Measurements from ENCODE around the gene SYT7. TPM values are rescaled to one million over a fixed set of nuclear protein-coding genes. Genes with fewer than 3 reads are reported as not detected.

SYT7 gene
- polyA plus RNA-seq, 2 of the 4 experiments (the other 2 are of a cell fraction), result 0.37 to 1.0 TPM

GRCh38 chr11:61613870-61614269, 33.0 kb upstream of the SYT7 start:
- Histone ChIP-seq H3K27ac (no peak overlapping the region), H3K4me2 (no peak overlapping the region), H3K9me3 (no peaks in the 10 kb centered on the region), H3K4me3 (no peak overlapping the region), H3K4me1 (no peaks in the 10 kb centered on the region)
- CTCF ChIA-PET, result interaction anchor here (1.0 to 2.3 kb wide), 5 partner anchors 9 to 136 kb away, joined by 3 to 9 read pairs (median 3); no protein-coding TSS in a partner anchor
- no peak for DNase-seq (ENCODE audit: low read depth in 1 of 2, low spot score in 1 of 2)
- TF ChIP-seq NFE2L2 (conservative IDR thresholded peaks at IDR 0.05; ENCODE audit: low read length) (no peak), REST (IDR thresholded peaks at IDR 0.05) (no peak), HOXA7 (CRISPR knock-in tag; IDR thresholded peaks at IDR 0.05) (no peak), EHF (CRISPR knock-in tag; IDR thresholded peaks at IDR 0.05) (no peak)
- TF ChIP-seq, protein P1, sequence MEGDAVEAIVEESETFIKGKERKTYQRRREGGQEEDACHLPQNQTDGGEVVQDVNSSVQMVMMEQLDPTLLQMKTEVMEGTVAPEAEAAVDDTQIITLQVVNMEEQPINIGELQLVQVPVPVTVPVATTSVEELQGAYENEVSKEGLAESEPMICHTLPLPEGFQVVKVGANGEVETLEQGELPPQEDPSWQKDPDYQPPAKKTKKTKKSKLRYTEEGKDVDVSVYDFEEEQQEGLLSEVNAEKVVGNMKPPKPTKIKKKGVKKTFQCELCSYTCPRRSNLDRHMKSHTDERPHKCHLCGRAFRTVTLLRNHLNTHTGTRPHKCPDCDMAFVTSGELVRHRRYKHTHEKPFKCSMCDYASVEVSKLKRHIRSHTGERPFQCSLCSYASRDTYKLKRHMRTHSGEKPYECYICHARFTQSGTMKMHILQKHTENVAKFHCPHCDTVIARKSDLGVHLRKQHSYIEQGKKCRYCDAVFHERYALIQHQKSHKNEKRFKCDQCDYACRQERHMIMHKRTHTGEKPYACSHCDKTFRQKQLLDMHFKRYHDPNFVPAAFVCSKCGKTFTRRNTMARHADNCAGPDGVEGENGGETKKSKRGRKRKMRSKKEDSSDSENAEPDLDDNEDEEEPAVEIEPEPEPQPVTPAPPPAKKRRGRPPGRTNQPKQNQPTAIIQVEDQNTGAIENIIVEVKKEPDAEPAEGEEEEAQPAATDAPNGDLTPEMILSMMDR (IDR thresholded peaks at IDR 0.05), result no peak
- ATAC-seq, result no peak
- POLR2A ChIA-PET, result no interaction called here
- WGBS (ENCODE audit: missing lambda C conversion rate), result 78% methylated on average over 4 of the region's 10 CpGs
- FAIRE-seq, result no peak

DNA sequence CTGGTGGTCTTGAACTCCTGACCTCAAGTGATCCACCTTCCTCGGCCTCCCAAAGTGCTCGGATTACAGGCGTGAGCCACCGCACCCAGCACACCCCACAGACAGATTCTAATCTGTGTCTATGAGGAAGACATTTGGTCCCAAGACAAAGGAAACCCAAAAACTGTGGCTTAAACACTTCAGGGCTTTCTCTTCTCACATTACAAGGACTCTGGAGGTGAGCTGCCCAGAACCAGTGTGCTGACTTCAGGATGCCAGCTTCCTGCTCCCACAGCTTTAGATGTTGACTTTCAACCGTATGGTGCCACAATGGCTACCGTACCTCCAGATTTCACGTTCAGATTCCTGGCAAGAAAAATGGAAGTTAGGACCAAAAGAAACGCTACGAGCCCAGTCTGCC, 32.2 kb upstream of the SYT7 start:
- H3K27ac ChIP-seq, result no peak overlapping the region
- H3K4me1 ChIP-seq, result no peaks in the 10 kb centered on the region
- ChIA-PET CTCF (interaction anchor here (1.0 to 2.3 kb wide), 4 partner anchors 16 to 136 kb away, joined by 3 to 9 read pairs (median 6); no protein-coding TSS in a partner anchor), POLR2A (no interaction called here)
- no peaks in the 10 kb centered on the region for H3K9me3 ChIP-seq
- H3K4me3 ChIP-seq, result no peak overlapping the region
- FAIRE-seq (no peak), ATAC-seq (no peak), DNase-seq (ENCODE audit: low read depth in 1 of 2, low spot score in 1 of 2) (no peak)
- no peak overlapping the region for H3K4me2 ChIP-seq
- TF ChIP-seq RFX5 (IDR thresholded peaks at IDR 0.05), result no peak
- TF ChIP-seq ATOH8 (CRISPR knock-in tag; IDR thresholded peaks at IDR 0.05; ENCODE audit: low read depth), result no peak
- no peak for TF ChIP-seq HOXB5 (CRISPR knock-in tag; IDR thresholded peaks at IDR 0.05)
- TF ChIP-seq ZNF302 (CRISPR knock-in tag; IDR thresholded peaks at IDR 0.05), result no peak
- no peak for TF ChIP-seq MYC (IDR thresholded peaks at IDR 0.05; ENCODE audit: borderline replicate concordance, low read length)
- TF ChIP-seq ESRRA (IDR thresholded peaks at IDR 0.05; ENCODE audit: borderline replicate concordance, low read length), result no peak
- no peak for TF ChIP-seq EP300 (IDR thresholded peaks at IDR 0.05)
- no peak for TF ChIP-seq NFE2L2 (conservative IDR thresholded peaks at IDR 0.05; ENCODE audit: low read length)
- TF ChIP-seq SREBF2 (IDR thresholded peaks at IDR 0.05), result no peak
- no peak for TF ChIP-seq NR3C1 (IDR thresholded peaks at IDR 0.05)
- TF ChIP-seq JUNB (IDR thresholded peaks at IDR 0.05), result no peak
- WGBS (ENCODE audit: missing lambda C conversion rate), result 68% methylated on average over 9 of the region's 9 CpGs

GRCh38 chr11:61611309-61611708, 30.4 kb upstream of the SYT7 start:
- Histone ChIP-seq H3K4me2 (no peak overlapping the region), H3K4me3 (no peak overlapping the region), H3K9me3 (no peaks in the 10 kb centered on the region), H3K4me1 (no peaks in the 10 kb centered on the region), H3K27ac (no peak overlapping the region)
- ChIA-PET CTCF (interaction anchor here (1.1 to 4.5 kb wide), 2 partner anchors 17 to 30 kb away, joined by 4 to 18 read pairs; no protein-coding TSS in a partner anchor), POLR2A (no interaction called here)
- no peak for ATAC-seq
- no peak for DNase-seq (ENCODE audit: low read depth in 1 of 2, low spot score in 1 of 2)
- WGBS (ENCODE audit: missing lambda C conversion rate), result 83% methylated on average over 7 of the region's 8 CpGs
- FAIRE-seq, result no peak
- TF ChIP-seq CEBPB (IDR thresholded peaks at IDR 0.05) (no peak), HES2 (IDR thresholded peaks at IDR 0.05) (no peak), NR3C1 (IDR thresholded peaks at IDR 0.05) (no peak), FOSL2 (IDR thresholded peaks at IDR 0.05) (no peak), FOSL2 (CRISPR knock-in tag; IDR thresholded peaks at IDR 0.05) (no peak), CHD2 (IDR thresholded peaks at IDR 0.05; ENCODE audit: low read length, partially characterized antibody) (no peak), PBX3 (IDR thresholded peaks at IDR 0.05) (no peak), CBX8 (IDR thresholded peaks at IDR 0.05) (no peak), MYC (IDR thresholded peaks at IDR 0.05; ENCODE audit: borderline replicate concordance, low read length) (no peak), NFE2L2 (conservative IDR thresholded peaks at IDR 0.05; ENCODE audit: low read length) (no peak)
